DND-41 (cell line): ENCODE data around the gene GOLIM4.

Experiments used
- ATAC-seq: fragments of 200-7000 bp; cut with Tn5 transposase; 3 replicates; pipeline ENCODE4 v1.9.1; 2021; ENCODE audit warnings: low read depth; ENCODE audit not compliant: insufficient read depth
- DNase-seq: peaks from one replicate; pipeline ENCODE4 v3.0.0-alpha.2; 2020
- H2AFZ ChIP-seq: 2 replicates; pipeline ENCODE4 v1.6.0; 2012; ENCODE audit warnings: low read depth, low read length
- H3K27ac ChIP-seq: 2 replicates; pipeline ENCODE4 v1.5.1; 2012; ENCODE audit warnings: low read length, inconsistent platforms
- H3K27me3 ChIP-seq: fragments of 200-600 bp; sonication (generic); 2 replicates; pipeline ENCODE4 v1.6.0; 2012; ENCODE audit warnings: low read length, mild to moderate bottlenecking, inconsistent platforms; ENCODE audit not compliant: insufficient read depth, poor library complexity
- H3K36me3 ChIP-seq: 2 replicates; pipeline ENCODE4 v1.5.1; 2012; ENCODE audit warnings: low read length, inconsistent platforms; ENCODE audit not compliant: insufficient read depth
- H3K4me1 ChIP-seq: 2 replicates; pipeline ENCODE4 v1.5.1; 2012; ENCODE audit warnings: mild to moderate bottlenecking, low read length; ENCODE audit not compliant: insufficient read depth
- H3K4me2 ChIP-seq: 2 replicates; pipeline ENCODE4 v1.6.0; 2012; ENCODE audit warnings: mild to moderate bottlenecking, moderate library complexity, low read length, inconsistent platforms; ENCODE audit not compliant: insufficient read depth
- H3K4me3 ChIP-seq, 2 experiments: fragments of 200-600 bp in 1 of 2; shearing (Covaris generic) in 1 of 2; 2 replicates each; pipeline ENCODE4 v1.5.1; 2012 to 2016; ENCODE audit warnings: inconsistent platforms in 2 of 2, low read length in 2 of 2, mild to moderate bottlenecking in 2 of 2, low read depth in 1 of 2, moderate library complexity in 1 of 2
- H3K79me2 ChIP-seq: 2 replicates; pipeline ENCODE4 v1.6.0; 2012; ENCODE audit warnings: low read length, inconsistent platforms; ENCODE audit not compliant: insufficient read depth
- H3K9ac ChIP-seq: 2 replicates; pipeline ENCODE4 v1.6.0; 2012; ENCODE audit warnings: low read depth, mild to moderate bottlenecking, inconsistent platforms, low read length, moderate library complexity
- H3K9me3 ChIP-seq: 2 replicates; pipeline ENCODE4 v1.5.1; 2012; ENCODE audit warnings: low read length, moderate library complexity, mild to moderate bottlenecking, inconsistent platforms; ENCODE audit not compliant: insufficient read depth, severe bottlenecking
- H4K20me1 ChIP-seq: 2 replicates; pipeline ENCODE4 v1.6.0; 2012; ENCODE audit warnings: low read length; ENCODE audit not compliant: insufficient read depth
- EZH2 ChIP-seq: IDR thresholded peaks from 3 replicates; pipeline ENCODE4 v1.6.1; 2012; ENCODE audit warnings: borderline replicate concordance, low read depth, mild to moderate bottlenecking, moderate library complexity, low read length, inconsistent platforms; ENCODE audit not compliant: severe bottlenecking
- TF ChIP-seq, protein P1 (sequence below): IDR thresholded peaks from 2 replicates; pipeline ENCODE4 v1.5.1; 2012; ENCODE audit warnings: borderline replicate concordance, low read length, moderate library complexity, mild to moderate bottlenecking; ENCODE audit not compliant: poor library complexity, severe bottlenecking; ENCODE audit errors: extremely low read depth

The GOLIM4 gene

DNA sequence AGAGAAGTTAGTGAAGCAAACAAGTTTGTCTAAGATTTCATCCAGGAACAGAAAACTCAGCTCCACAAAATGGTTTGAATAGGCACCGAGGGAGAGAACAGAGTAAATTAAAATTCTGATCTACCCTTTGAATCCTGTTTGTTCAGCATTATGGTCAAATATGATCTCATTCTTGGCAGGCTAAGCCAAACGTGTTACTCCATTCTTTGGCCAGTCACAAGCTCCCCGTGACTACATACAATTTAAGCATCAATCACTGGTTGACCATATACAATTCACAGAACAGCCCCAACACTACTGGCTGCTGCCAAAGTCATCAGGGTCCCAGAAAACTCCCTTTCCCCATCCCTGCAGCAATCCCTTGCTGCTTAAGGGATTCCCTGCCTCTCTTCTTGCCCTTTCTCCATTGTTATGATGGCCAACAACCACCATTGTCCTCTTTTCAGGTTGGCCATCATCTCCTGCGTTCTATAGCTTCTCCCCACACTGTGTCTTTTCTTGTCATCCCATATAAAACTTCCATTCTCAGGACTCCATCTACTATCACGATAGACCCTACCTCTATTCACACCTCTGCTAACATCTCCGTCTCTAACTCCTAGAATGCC is 46.3 kb downstream of the GOLIM4 start:
- DNase-seq (no peak), ATAC-seq (no peak)
- no peak overlapping the region for H3K27ac ChIP-seq
- H3K4me2 ChIP-seq = no peak overlapping the region
- H3K4me3 ChIP-seq = no peak overlapping the region
- no peak for TF ChIP-seq EZH2
- TF ChIP-seq, protein P1, sequence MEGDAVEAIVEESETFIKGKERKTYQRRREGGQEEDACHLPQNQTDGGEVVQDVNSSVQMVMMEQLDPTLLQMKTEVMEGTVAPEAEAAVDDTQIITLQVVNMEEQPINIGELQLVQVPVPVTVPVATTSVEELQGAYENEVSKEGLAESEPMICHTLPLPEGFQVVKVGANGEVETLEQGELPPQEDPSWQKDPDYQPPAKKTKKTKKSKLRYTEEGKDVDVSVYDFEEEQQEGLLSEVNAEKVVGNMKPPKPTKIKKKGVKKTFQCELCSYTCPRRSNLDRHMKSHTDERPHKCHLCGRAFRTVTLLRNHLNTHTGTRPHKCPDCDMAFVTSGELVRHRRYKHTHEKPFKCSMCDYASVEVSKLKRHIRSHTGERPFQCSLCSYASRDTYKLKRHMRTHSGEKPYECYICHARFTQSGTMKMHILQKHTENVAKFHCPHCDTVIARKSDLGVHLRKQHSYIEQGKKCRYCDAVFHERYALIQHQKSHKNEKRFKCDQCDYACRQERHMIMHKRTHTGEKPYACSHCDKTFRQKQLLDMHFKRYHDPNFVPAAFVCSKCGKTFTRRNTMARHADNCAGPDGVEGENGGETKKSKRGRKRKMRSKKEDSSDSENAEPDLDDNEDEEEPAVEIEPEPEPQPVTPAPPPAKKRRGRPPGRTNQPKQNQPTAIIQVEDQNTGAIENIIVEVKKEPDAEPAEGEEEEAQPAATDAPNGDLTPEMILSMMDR = no peak
- H3K4me1 ChIP-seq = no peaks in the 10 kb centered on the region
- H2AFZ ChIP-seq = no peak overlapping the region
- no peak overlapping the region for H3K9ac ChIP-seq
- no peaks in the 10 kb centered on the region for H3K27me3 ChIP-seq
- H3K9me3 ChIP-seq = no peaks in the 10 kb centered on the region
- no peaks in the 10 kb centered on the region for H3K36me3 ChIP-seq
- H4K20me1 ChIP-seq = no peaks in the 10 kb centered on the region
- no peaks in the 10 kb centered on the region for H3K79me2 ChIP-seq

DNA sequence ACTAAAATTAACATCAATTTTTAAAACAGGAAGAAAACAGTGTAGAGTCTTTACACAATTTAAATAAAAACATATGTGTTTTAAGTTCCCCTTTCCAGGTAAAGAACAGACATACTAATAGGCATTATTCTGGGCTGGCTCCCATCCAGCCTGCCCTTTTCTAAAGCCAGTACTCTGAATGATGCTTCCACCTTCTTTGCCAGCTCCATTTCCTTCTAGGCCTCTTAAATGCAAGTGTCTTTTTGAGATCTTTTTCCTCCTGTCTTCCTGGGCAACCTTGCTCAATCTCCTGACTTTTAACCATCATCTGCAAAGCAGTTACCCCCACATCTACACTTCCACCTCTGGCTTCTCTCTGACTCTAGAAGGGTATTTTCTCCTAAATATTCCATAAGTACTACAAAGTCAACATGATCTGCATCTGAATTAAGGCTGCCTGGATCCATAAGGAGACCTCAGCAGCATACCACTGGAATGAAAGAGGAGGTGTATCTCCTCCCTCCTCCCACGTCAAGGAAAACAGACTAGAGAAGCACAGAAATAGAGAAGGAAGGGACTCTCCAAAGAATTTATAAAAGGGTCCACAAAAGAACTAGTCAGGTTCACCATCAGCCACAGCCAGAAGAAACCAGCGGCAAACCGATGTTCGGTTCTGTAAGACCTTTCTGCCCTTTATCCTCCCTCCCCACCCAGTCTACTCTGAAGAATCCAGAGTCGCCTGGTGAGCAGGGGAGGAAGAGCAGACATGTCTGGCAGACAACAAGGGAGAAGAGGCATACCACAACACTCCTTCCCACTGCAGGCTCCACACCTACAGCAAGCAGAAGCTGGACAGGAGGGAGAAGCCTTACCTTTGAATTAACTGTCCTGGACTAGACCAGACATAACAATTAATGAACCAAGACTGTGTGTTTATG is 47.1 kb downstream of the GOLIM4 start:
- TF ChIP-seq, protein P1 = no peak
- TF ChIP-seq EZH2 = no peak
- no peak overlapping the region for H3K27ac ChIP-seq
- no peaks in the 10 kb centered on the region for H3K4me1 ChIP-seq
- ATAC-seq (no peak), DNase-seq (no peak)
- no peak overlapping the region for H3K4me3 ChIP-seq
- H3K27me3 ChIP-seq = no peaks in the 10 kb centered on the region
- H3K4me2 ChIP-seq = no peak overlapping the region
- no peaks in the 10 kb centered on the region for H3K79me2 ChIP-seq
- H2AFZ ChIP-seq = no peak overlapping the region
- H3K9ac ChIP-seq = no peak overlapping the region
- H4K20me1 ChIP-seq = no peaks in the 10 kb centered on the region
- H3K36me3 ChIP-seq = no peaks in the 10 kb centered on the region
- H3K9me3 ChIP-seq = no peaks in the 10 kb centered on the region

DNA sequence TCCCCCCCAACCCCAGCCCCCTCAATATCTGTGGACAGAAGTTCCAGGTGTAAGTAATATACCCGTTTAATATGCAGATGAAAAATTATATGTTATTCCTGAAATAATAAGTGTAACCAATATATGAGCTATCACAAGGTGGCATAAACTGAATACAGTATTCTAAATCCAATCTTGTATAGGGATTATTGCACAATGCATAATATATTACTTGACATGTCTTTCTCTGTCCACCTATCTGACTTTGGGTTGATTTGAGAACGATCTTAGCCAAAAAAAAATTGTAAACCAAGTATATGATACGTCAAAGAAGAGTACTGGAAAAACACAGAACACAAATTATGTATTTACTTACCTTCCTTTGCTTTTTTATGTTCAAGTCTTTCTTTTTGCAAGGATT is 47.8 kb downstream of the GOLIM4 start:
- H4K20me1 ChIP-seq = no peaks in the 10 kb centered on the region
- H3K79me2 ChIP-seq = no peaks in the 10 kb centered on the region
- H3K4me2 ChIP-seq = no peak overlapping the region
- H3K9me3 ChIP-seq = no peaks in the 10 kb centered on the region
- H3K36me3 ChIP-seq = no peaks in the 10 kb centered on the region
- DNase-seq (no peak), ATAC-seq (no peak)
- H3K4me3 ChIP-seq = no peak overlapping the region
- no peak for TF ChIP-seq EZH2
- TF ChIP-seq, protein P1 = no peak
- no peaks in the 10 kb centered on the region for H3K4me1 ChIP-seq
- H3K9ac ChIP-seq = no peak overlapping the region
- no peak overlapping the region for H2AFZ ChIP-seq
- no peaks in the 10 kb centered on the region for H3K27me3 ChIP-seq
- no peak overlapping the region for H3K27ac ChIP-seq
